ENCODE data around the gene MYBPC2.

The MYBPC2 gene

GRCh38 chr19:50500753-50501151 is 68.1 kb downstream of the MYBPC2 start:
- TF ChIP-seq SIN3A (IDR thresholded peaks at IDR 0.05; ENCODE audit: borderline replicate concordance, insufficient read depth, low read length) (no peak), FOXP2 (optimal IDR thresholded peaks at IDR 0.05; ENCODE audit: borderline replicate concordance, extremely low read depth, extremely low read length, insufficient read depth) (no peak), TAF1 (IDR thresholded peaks at IDR 0.05; ENCODE audit: borderline replicate concordance, insufficient read depth, low read length) (no peak), POLR2AphosphoS5 (IDR thresholded peaks at IDR 0.05; ENCODE audit: low read depth, low read length) (no peak)
- TF ChIP-seq, protein P1, sequence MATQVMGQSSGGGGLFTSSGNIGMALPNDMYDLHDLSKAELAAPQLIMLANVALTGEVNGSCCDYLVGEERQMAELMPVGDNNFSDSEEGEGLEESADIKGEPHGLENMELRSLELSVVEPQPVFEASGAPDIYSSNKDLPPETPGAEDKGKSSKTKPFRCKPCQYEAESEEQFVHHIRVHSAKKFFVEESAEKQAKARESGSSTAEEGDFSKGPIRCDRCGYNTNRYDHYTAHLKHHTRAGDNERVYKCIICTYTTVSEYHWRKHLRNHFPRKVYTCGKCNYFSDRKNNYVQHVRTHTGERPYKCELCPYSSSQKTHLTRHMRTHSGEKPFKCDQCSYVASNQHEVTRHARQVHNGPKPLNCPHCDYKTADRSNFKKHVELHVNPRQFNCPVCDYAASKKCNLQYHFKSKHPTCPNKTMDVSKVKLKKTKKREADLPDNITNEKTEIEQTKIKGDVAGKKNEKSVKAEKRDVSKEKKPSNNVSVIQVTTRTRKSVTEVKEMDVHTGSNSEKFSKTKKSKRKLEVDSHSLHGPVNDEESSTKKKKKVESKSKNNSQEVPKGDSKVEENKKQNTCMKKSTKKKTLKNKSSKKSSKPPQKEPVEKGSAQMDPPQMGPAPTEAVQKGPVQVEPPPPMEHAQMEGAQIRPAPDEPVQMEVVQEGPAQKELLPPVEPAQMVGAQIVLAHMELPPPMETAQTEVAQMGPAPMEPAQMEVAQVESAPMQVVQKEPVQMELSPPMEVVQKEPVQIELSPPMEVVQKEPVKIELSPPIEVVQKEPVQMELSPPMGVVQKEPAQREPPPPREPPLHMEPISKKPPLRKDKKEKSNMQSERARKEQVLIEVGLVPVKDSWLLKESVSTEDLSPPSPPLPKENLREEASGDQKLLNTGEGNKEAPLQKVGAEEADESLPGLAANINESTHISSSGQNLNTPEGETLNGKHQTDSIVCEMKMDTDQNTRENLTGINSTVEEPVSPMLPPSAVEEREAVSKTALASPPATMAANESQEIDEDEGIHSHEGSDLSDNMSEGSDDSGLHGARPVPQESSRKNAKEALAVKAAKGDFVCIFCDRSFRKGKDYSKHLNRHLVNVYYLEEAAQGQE (IDR thresholded peaks at IDR 0.05; ENCODE audit: insufficient read depth in 1 of 2, low read depth in 2 of 2, low read length in 2 of 2): no peak

DNA sequence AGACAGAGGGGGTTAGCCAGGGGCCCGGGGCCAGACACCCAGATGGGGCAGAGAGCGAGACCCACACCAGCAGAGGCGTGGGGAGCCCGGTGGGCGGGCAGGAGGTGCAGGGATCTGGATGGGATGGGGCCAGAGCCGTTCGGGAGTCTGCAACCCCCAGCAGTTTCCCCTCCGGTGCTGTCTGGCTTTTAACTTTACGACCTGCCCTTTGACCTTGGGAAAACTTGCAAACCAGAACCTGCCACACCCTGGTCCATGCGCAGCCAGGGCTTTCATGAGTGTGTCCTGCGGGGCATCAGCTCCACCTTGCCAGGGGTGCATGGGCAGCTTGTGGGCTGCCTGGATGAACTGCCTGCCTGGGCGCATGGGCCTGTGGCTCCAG is 68.5 kb downstream of the MYBPC2 start:
- TF ChIP-seq TAF1 (IDR thresholded peaks at IDR 0.05; ENCODE audit: borderline replicate concordance, insufficient read depth, low read length) (no peak), POLR2AphosphoS5 (IDR thresholded peaks at IDR 0.05; ENCODE audit: low read depth, low read length) (no peak), SIN3A (IDR thresholded peaks at IDR 0.05; ENCODE audit: borderline replicate concordance, insufficient read depth, low read length) (no peak), FOXP2 (optimal IDR thresholded peaks at IDR 0.05; ENCODE audit: borderline replicate concordance, extremely low read depth, extremely low read length, insufficient read depth) (no peak)
- TF ChIP-seq, protein P1 (IDR thresholded peaks at IDR 0.05; ENCODE audit: insufficient read depth in 1 of 2, low read depth in 2 of 2, low read length in 2 of 2): no peak

DNA sequence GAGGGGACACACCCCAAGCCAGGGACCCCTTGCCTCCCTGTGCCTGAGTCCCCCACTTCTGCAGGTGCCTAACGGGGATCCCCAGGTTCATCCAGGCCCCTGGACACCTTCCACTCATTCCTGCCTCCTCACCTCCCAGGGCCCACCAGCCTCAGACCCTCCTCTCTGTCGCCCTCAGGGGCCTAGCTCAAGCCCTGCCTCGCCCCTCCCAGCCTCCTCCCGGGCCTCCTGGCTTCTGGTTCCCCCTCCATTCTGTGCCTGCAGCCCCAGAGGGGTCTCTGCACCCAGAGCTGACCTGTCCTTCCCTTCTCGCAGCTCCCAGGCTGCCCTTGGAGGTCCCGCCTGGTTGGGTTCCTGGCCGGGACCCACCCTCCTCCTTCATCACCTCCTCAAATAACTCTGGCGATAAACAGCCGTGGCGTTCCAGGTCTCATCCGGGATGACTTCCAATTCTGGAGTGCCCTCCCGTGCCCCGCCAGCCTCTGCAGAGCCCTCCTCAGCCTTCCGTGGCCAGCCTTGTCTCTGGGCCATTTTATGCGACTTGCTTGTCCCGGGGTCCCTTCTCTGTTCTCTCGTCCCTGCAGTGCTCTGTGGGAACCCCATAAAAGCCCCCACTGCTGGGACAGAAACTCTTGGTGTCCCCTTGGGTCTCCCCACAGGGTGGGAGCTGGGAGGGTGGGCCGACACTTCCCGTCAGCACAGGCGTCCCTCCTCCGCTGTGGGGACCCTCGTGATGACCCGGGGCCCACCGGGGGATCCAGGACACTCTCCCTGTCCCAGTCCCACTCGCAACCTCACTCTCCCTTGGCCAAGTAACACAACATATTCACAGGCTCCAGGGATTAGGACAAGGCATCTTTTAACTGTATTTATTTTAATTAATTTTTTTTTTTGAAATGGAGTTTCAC is 69.1 kb downstream of the MYBPC2 start:
- TF ChIP-seq TAF1 (IDR thresholded peaks at IDR 0.05; ENCODE audit: borderline replicate concordance, insufficient read depth, low read length) (no peak), SIN3A (IDR thresholded peaks at IDR 0.05; ENCODE audit: borderline replicate concordance, insufficient read depth, low read length) (no peak), FOXP2 (optimal IDR thresholded peaks at IDR 0.05; ENCODE audit: borderline replicate concordance, extremely low read depth, extremely low read length, insufficient read depth) (no peak), POLR2AphosphoS5 (IDR thresholded peaks at IDR 0.05; ENCODE audit: low read depth, low read length) (no peak)
- TF ChIP-seq, protein P1 (IDR thresholded peaks at IDR 0.05; ENCODE audit: insufficient read depth in 1 of 2, low read depth in 2 of 2, low read length in 2 of 2): no peak

DNA sequence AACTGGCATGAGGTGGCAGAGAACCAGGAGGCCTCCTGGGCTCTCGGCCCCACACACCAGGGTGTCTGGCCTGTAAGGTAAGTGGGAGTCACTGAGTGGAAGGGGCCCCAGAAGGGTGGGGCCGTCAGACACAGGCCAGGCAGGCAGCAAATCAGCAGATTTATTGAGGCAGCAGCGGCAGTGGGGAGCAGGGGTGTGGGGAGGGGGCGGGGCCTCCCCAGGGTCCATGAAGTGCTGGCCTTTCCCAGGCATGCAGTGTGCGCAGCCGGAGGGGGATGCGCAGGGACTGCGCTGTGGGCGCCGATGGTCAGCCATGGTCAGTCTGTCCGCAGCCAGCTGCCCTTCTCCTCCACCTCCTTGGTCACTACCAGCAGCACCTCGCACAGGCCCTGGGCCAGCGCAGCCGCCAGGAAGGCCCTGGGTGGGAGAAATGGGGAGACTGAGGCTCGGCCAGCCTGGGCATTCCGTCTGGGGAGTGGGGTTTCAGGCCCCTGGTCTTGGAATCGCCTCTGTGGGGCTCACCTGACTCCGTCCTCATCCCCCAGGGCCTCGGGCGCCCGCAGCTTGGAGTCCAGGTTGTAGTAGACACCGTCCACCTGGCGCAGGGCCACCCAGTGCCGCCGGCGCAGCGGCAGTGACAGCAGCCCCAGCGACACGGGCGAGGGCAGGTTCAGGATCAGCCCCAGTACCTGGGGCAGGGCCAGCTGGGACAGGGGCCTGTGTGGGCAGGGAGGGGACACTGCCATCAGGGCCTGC is 73.3 kb downstream of the MYBPC2 start:
- TF ChIP-seq TAF1 (IDR thresholded peaks at IDR 0.05; ENCODE audit: borderline replicate concordance, insufficient read depth, low read length): no peak
- no peak for TF ChIP-seq POLR2AphosphoS5 (IDR thresholded peaks at IDR 0.05; ENCODE audit: low read depth, low read length)
- no peak for TF ChIP-seq SIN3A (IDR thresholded peaks at IDR 0.05; ENCODE audit: borderline replicate concordance, insufficient read depth, low read length)
- no peak for TF ChIP-seq FOXP2 (optimal IDR thresholded peaks at IDR 0.05; ENCODE audit: borderline replicate concordance, extremely low read depth, extremely low read length, insufficient read depth)
- TF ChIP-seq, protein P1 (IDR thresholded peaks at IDR 0.05; ENCODE audit: insufficient read depth in 1 of 2, low read depth in 2 of 2, low read length in 2 of 2): no peak
